ENCODE results near the gene PEX14.
A peak's percentile ranks its signal among the peaks of the same experiment; 100 is the strongest.

The PEX14 gene

DNA sequence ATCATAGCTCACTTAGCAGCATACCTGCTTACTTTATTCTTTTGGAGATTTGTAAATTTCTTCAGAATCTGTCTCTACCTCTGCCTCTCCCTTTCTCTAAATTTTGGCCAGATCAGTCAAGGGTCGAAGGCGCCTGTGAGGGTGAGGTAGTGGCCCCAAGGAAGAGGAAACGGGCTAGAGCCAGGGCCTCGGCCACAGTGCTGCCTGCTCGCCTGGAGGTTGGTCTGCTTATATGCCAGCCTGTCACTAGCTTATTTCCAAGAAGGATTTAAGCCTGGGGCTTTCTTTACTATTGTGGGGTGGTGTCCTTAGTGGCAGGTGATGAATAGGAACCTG lies 19.6 kb downstream of the PEX14 start:
- H3K4me3 ChIP-seq (replicated peaks; ENCODE audit: insufficient read depth, low read length) = no peak overlapping the region
- DNase-seq (ENCODE audit: low read depth in 1 of 2, low spot score in 1 of 2) = no peak
- TF ChIP-seq, protein P1, sequence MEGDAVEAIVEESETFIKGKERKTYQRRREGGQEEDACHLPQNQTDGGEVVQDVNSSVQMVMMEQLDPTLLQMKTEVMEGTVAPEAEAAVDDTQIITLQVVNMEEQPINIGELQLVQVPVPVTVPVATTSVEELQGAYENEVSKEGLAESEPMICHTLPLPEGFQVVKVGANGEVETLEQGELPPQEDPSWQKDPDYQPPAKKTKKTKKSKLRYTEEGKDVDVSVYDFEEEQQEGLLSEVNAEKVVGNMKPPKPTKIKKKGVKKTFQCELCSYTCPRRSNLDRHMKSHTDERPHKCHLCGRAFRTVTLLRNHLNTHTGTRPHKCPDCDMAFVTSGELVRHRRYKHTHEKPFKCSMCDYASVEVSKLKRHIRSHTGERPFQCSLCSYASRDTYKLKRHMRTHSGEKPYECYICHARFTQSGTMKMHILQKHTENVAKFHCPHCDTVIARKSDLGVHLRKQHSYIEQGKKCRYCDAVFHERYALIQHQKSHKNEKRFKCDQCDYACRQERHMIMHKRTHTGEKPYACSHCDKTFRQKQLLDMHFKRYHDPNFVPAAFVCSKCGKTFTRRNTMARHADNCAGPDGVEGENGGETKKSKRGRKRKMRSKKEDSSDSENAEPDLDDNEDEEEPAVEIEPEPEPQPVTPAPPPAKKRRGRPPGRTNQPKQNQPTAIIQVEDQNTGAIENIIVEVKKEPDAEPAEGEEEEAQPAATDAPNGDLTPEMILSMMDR (IDR thresholded peaks at IDR 0.05; ENCODE audit: insufficient read depth, low read length) = no peak
- TF ChIP-seq GABPA (IDR thresholded peaks at IDR 0.05; ENCODE audit: low read depth) (no peak), POLR2AphosphoS5 (IDR thresholded peaks at IDR 0.05; ENCODE audit: low read depth) (no peak), SPI1 (IDR thresholded peaks at IDR 0.05; ENCODE audit: borderline replicate concordance, low read depth) (no peak)
- TF ChIP-seq, protein P2, sequence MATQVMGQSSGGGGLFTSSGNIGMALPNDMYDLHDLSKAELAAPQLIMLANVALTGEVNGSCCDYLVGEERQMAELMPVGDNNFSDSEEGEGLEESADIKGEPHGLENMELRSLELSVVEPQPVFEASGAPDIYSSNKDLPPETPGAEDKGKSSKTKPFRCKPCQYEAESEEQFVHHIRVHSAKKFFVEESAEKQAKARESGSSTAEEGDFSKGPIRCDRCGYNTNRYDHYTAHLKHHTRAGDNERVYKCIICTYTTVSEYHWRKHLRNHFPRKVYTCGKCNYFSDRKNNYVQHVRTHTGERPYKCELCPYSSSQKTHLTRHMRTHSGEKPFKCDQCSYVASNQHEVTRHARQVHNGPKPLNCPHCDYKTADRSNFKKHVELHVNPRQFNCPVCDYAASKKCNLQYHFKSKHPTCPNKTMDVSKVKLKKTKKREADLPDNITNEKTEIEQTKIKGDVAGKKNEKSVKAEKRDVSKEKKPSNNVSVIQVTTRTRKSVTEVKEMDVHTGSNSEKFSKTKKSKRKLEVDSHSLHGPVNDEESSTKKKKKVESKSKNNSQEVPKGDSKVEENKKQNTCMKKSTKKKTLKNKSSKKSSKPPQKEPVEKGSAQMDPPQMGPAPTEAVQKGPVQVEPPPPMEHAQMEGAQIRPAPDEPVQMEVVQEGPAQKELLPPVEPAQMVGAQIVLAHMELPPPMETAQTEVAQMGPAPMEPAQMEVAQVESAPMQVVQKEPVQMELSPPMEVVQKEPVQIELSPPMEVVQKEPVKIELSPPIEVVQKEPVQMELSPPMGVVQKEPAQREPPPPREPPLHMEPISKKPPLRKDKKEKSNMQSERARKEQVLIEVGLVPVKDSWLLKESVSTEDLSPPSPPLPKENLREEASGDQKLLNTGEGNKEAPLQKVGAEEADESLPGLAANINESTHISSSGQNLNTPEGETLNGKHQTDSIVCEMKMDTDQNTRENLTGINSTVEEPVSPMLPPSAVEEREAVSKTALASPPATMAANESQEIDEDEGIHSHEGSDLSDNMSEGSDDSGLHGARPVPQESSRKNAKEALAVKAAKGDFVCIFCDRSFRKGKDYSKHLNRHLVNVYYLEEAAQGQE (IDR thresholded peaks at IDR 0.05; ENCODE audit: insufficient replicate concordance, low read depth) = no peak
- H3K27ac ChIP-seq (replicated peaks) = no peak overlapping the region
- no peaks in the 10 kb centered on the region for H3K27me3 ChIP-seq (ENCODE audit: insufficient read depth, poor library complexity, severe bottlenecking)

DNA sequence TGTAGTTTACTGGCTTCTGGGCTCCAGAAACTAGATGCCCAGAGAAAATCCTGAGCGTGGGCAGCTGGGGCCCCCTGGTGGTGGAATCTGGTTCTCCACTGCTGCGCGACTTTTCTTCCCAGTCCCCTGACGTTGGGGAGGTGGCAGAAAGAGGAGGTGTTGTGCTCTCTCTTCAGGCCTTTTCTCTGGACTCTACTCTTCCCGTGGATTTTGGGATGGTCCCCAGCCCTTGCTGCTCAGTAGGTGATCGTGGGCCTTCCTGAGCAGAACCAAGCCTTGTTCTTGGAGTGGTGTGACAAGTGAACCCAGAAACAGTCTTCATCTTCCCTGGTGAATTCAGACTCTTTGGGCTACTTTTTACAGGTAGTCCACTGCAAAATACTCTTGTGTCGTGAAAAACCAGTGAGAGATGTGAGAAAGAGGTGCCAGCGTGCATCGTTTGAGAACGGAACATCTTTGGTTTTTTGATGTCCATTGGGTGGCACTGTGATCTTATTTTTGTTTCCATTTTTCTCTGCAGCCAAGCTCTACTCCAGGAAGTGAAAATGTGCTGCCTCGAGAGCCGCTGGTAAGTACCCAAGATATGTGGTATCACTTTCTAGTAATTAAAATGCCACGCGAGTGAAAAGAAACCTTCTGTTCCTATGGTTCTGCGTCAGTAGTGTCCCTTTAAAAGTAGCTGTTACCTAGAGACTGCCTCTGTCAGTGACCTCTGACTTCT lies 20.2 kb downstream of the PEX14 start:
- peak; percentile 44 to 75 for DNase-seq (ENCODE audit: low read depth in 1 of 2, low spot score in 1 of 2)
- Histone ChIP-seq H3K4me3 (replicated peaks; ENCODE audit: insufficient read depth, low read length) (no peak overlapping the region), H3K27ac (replicated peaks) (no peak overlapping the region), H3K27me3 (ENCODE audit: insufficient read depth, poor library complexity, severe bottlenecking) (no peaks in the 10 kb centered on the region)
- TF ChIP-seq GABPA (IDR thresholded peaks at IDR 0.05; ENCODE audit: low read depth) = no peak
- TF ChIP-seq, protein P1 (IDR thresholded peaks at IDR 0.05; ENCODE audit: insufficient read depth, low read length) = peak; percentile 88
- TF ChIP-seq SPI1 (IDR thresholded peaks at IDR 0.05; ENCODE audit: borderline replicate concordance, low read depth) = no peak
- TF ChIP-seq POLR2AphosphoS5 (IDR thresholded peaks at IDR 0.05; ENCODE audit: low read depth) = no peak

DNA sequence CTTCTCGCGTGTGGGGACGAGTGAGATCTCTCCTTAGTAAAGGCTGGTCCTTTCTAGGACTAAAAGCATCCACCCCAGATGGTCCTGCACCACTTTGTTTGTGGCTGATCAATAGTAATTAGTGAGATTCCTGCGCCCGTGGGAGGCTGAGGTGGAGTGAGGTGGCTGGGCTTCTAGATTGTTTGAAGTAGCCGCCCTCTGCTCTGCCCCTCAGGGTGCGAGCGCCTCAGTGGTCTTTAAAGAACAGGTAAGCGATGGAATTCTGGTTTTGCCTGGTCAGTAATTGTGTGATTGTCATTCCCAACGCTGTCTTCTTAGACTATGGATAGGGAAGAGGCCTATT lies 20.7 kb downstream of the PEX14 start:
- Histone ChIP-seq H3K4me3 (replicated peaks; ENCODE audit: insufficient read depth, low read length) (no peak overlapping the region), H3K27ac (replicated peaks) (no peak overlapping the region), H3K27me3 (ENCODE audit: insufficient read depth, poor library complexity, severe bottlenecking) (no peaks in the 10 kb centered on the region)
- TF ChIP-seq, protein P2 (IDR thresholded peaks at IDR 0.05; ENCODE audit: insufficient replicate concordance, low read depth) = no peak
- TF ChIP-seq POLR2AphosphoS5 (IDR thresholded peaks at IDR 0.05; ENCODE audit: low read depth) (no peak), SPI1 (IDR thresholded peaks at IDR 0.05; ENCODE audit: borderline replicate concordance, low read depth) (no peak), GABPA (IDR thresholded peaks at IDR 0.05; ENCODE audit: low read depth) (no peak)
- TF ChIP-seq, protein P1 (IDR thresholded peaks at IDR 0.05; ENCODE audit: insufficient read depth, low read length) = no peak
- no peak for DNase-seq (ENCODE audit: low read depth in 1 of 2, low spot score in 1 of 2)

DNA sequence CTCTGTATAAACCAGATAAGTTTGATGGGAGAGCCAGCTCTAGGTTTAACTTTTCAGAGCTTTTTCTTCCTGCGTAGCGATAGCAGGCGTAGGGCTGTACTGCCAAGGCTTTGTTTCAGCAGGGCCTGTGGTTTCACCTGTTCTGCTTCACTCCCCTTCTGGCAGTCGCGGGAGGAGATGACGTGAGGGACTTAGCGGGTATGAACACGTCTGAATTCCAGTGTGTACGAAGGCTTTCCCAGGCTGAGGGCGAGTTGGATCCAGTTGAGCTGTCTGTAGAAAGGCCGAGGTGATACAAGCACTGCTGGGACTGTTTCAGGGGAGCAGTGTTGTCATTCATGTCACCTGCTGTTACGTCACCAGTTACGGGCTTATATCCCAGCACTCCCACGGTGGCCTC lies 21.2 kb downstream of the PEX14 start:
- TF ChIP-seq, protein P1 (IDR thresholded peaks at IDR 0.05; ENCODE audit: insufficient read depth, low read length) = no peak
- no peak for TF ChIP-seq GABPA (IDR thresholded peaks at IDR 0.05; ENCODE audit: low read depth)
- no peak for TF ChIP-seq SPI1 (IDR thresholded peaks at IDR 0.05; ENCODE audit: borderline replicate concordance, low read depth)
- no peak for TF ChIP-seq POLR2AphosphoS5 (IDR thresholded peaks at IDR 0.05; ENCODE audit: low read depth)
- TF ChIP-seq, protein P2 (IDR thresholded peaks at IDR 0.05; ENCODE audit: insufficient replicate concordance, low read depth) = no peak
- no peak overlapping the region for H3K4me3 ChIP-seq (replicated peaks; ENCODE audit: insufficient read depth, low read length)
- no peak overlapping the region for H3K27ac ChIP-seq (replicated peaks)
- no peak for DNase-seq (ENCODE audit: low read depth in 1 of 2, low spot score in 1 of 2)
- H3K27me3 ChIP-seq (ENCODE audit: insufficient read depth, poor library complexity, severe bottlenecking) = no peaks in the 10 kb centered on the region

Measured in HL-60 (cell line).